Transverse colon (tissue), 4 donors: Measurements from ENCODE around the gene TMEM41A. TPM values are rescaled to one million over a fixed set of nuclear protein-coding genes. Genes with fewer than 3 reads are reported as not detected.

Experiments
- DNase-seq: peaks from one replicate; pipeline ENCODE4 v3.0.0-alpha.2; 2019
- H3K27ac ChIP-seq, 4 donors: fragments of 200-600 bp; sonication (generic); 2 replicates each; pipeline ENCODE4 v1.5.1; 2016 to 2018; ENCODE audit warnings: inconsistent platforms in 4 of 4
- H3K27me3 ChIP-seq: fragments of 200-600 bp; sonication (generic); 2 replicates; pipeline ENCODE4 v1.5.1; 2017; ENCODE audit warnings: inconsistent platforms
- H3K36me3 ChIP-seq, 4 donors: fragments of 200-600 bp; sonication (generic); 2 replicates each; pipeline ENCODE4 v1.5.1; 2017 to 2019; ENCODE audit warnings: inconsistent platforms in 4 of 4
- H3K4me1 ChIP-seq, 4 donors: fragments of 200-600 bp; sonication (generic); 2 replicates each; pipeline ENCODE4 v1.5.1; 2017 to 2020; ENCODE audit warnings: inconsistent platforms in 4 of 4
- H3K4me3 ChIP-seq, 4 donors: fragments of 200-600 bp; sonication (generic); 1 replicate in 1 of 4; 2 replicates in 3 of 4; pipeline versions ENCODE4 v1.5.1 to v1.6.1; 2017 to 2019; ENCODE audit warnings: inconsistent platforms in 4 of 4
- H3K9me3 ChIP-seq, 2 donors: fragments of 200-600 bp; sonication (generic); 2 replicates each; pipeline ENCODE4 v1.5.1; 2017 to 2019; ENCODE audit warnings: inconsistent platforms in 2 of 2
- CTCF ChIP-seq, 5 experiments: fragments of 200-600 bp in 3 of 5; fragments of 450-650 bp in 2 of 5; sonication (generic) in 3 of 5; IDR thresholded peaks; 1 replicate in 2 of 5; 2 replicates in 3 of 5; pipeline ENCODE4 v1.5.1; 2016 to 2017; ENCODE audit warnings: antibody characterized with exemption in 5 of 5, inconsistent platforms in 3 of 5, mild to moderate bottlenecking in 2 of 5, moderate library complexity in 1 of 5
- EP300 ChIP-seq: sonication (generic); formaldehyde crosslinking; IDR thresholded peaks from one replicate; pipeline ENCODE4 v1.6.1; 2017; ENCODE audit warnings: antibody characterized with exemption, low read depth
- POLR2A ChIP-seq: fragments of 450-650 bp; IDR thresholded peaks from one replicate; pipeline ENCODE4 v1.6.1; 2016; ENCODE audit warnings: antibody characterized with exemption, mild to moderate bottlenecking, moderate library complexity
- POLR2AphosphoS5 ChIP-seq, 3 donors: sonication (generic); formaldehyde crosslinking; IDR thresholded peaks; one replicate each; pipeline ENCODE4 v1.6.1; 2016; ENCODE audit warnings: antibody characterized with exemption in 3 of 3
- WGBS, 2 donors: methylation state at CpG; one replicate each; pipeline ENCODE4 v1.1.5; 2018; ENCODE audit warnings: low coverage in 1 of 2; 5-methylcytosine and 5-hydroxymethylcytosine counted together
- in situ Hi-C, 4 donors: fragments of 200-750 bp; cut with MboI; loops; one replicate each; pipeline versions ENCODE4 v1.15.0 to v1.15.1; 2017; ENCODE audit warnings: low sequenced_read_pairs in 3 of 4, low pct_ligation_motif_present in 1 of 4, low pct_unique_long_range_greater_than_20kb in 1 of 4
- intact Hi-C: fragments of 100-400 bp; cut with DNase I; formaldehyde crosslinking; loops from one replicate; pipeline ENCODE4 v1.15.1; 2023; ENCODE audit warnings: low total_unique reads
- total RNA-seq, 4 donors: library from RNA; depleted of rRNA; stranded (reverse); fragments of >200 nt; gene quantifications; one replicate each; pipeline ENCODE4 v1.1.0, GENCODE V29; 2016

Gene TMEM41A
- total RNA-seq, 4 donors from 2014 or later: 13.5 to 20.6 (median 15.5) TPM

GRCh38 chr3:185448107-185448506 lies 50.7 kb downstream of the TMEM41A start:
- H3K36me3 ChIP-seq: peaks cover 0 to 5% (median 0%) of the 10 kb centered on the region in 4 donors
- intact Hi-C loops (no loop called here), in situ Hi-C loops (no loop called here)
- no peak for DNase-seq
- H3K4me1 ChIP-seq: no peaks in the 10 kb centered on the region
- H3K9me3 ChIP-seq: no peaks in the 10 kb centered on the region
- H3K27me3 ChIP-seq: no peaks in the 10 kb centered on the region
- no peak overlapping the region for H3K4me3 ChIP-seq
- H3K27ac ChIP-seq: no peak overlapping the region
- TF ChIP-seq EP300: no peak
- no peak for TF ChIP-seq CTCF (IDR thresholded peaks at IDR 0.05)
- no peak for TF ChIP-seq POLR2AphosphoS5 (IDR thresholded peaks at IDR 0.05)
- no peak for TF ChIP-seq POLR2A

GRCh38 chr3:185444329-185444728 lies 54.5 kb downstream of the TMEM41A start:
- H3K9me3 ChIP-seq: no peaks in the 10 kb centered on the region
- no peak overlapping the region for H3K27ac ChIP-seq
- TF ChIP-seq POLR2A: no peak
- no peak for TF ChIP-seq POLR2AphosphoS5 (IDR thresholded peaks at IDR 0.05)
- no peak for TF ChIP-seq EP300
- TF ChIP-seq CTCF (IDR thresholded peaks at IDR 0.05): no peak
- H3K4me3 ChIP-seq: no peak overlapping the region
- peaks cover 0 to 5% (median 0%) of the 10 kb centered on the region in 4 donors for H3K36me3 ChIP-seq
- H3K27me3 ChIP-seq: no peaks in the 10 kb centered on the region
- WGBS, 2 donors: 90 to 100% methylated on average over 2 of the region's 2 CpGs
- H3K4me1 ChIP-seq: no peaks in the 10 kb centered on the region
- no peak for DNase-seq
- intact Hi-C loops: no loop called here
- in situ Hi-C loops: no loop called here

DNA sequence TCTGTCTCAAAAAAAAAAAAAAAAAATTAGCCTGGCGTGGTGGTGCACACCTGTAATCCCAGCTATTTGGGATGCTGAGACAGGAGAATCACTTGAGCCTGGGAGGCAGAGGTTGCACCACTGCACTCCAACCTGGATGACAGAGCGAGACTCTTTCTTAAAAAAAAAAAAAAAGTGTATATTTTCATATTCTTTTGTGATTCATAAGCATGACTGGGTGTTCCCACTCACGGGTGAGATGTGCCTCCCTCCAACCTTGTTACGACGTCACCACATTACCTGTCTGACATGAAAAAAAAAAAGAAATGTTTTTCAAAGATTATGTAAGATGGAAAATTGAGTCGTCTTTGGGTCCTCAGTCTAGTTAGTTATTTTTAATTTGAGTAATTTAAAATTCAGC lies 56.8 kb downstream of the TMEM41A start:
- intact Hi-C loops (no loop called here), in situ Hi-C loops (no loop called here)
- Histone ChIP-seq H3K36me3 (peaks cover 0 to 5% (median 0%) of the 10 kb centered on the region in 4 donors), H3K27me3 (no peaks in the 10 kb centered on the region), H3K27ac (no peak overlapping the region), H3K4me1 (no peaks in the 10 kb centered on the region), H3K9me3 (no peaks in the 10 kb centered on the region), H3K4me3 (no peak overlapping the region)
- no peak for TF ChIP-seq EP300
- no peak for TF ChIP-seq POLR2AphosphoS5 (IDR thresholded peaks at IDR 0.05)
- TF ChIP-seq CTCF (IDR thresholded peaks at IDR 0.05): no peak
- no peak for TF ChIP-seq POLR2A
- DNase-seq: no peak
- WGBS, 2 donors: 95 to 96% methylated on average over 5 to 6 of the region's 6 CpGs

DNA sequence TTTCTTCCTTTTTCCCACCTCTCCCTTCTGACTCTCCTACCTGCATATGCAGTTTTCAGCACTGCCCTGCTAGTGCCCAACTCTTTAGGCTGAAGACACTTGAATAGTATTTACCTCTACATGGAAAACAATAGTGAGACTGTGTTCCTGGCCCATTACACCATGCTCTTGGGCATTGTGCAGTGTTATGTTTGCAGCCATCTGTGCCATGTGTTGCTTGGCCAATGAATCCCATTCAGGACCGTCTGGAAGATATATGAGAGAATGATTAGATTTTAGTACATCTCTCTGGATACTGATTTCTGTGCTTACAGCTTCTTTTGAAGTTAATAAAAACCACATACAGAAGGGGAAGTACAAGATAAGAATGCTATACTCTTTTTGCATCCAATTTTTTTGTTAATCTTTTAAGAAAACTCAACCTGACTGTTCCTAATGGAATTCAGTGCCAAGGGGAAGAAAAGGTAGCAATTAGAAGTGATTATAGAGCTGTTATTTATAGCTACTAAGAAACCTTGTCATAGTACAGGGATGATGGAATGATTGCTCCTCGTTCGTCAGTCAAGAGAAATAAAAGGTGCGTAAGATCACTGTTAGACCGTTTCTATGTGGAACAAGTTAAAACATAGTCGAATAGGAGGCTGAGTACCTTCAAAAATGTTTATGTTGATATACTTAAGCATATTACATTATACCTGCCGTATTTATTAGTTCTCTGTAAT lies 58.9 kb downstream of the TMEM41A start:
- no peaks in the 10 kb centered on the region for H3K9me3 ChIP-seq
- intact Hi-C loops (no loop called here), in situ Hi-C loops (no loop called here)
- H3K4me1 ChIP-seq: no peaks in the 10 kb centered on the region
- 86 to 88% methylated on average over 7 of the region's 7 CpGs for WGBS, 2 donors
- TF ChIP-seq POLR2A: no peak
- TF ChIP-seq EP300: no peak
- no peak for TF ChIP-seq POLR2AphosphoS5 (IDR thresholded peaks at IDR 0.05)
- TF ChIP-seq CTCF (IDR thresholded peaks at IDR 0.05): no peak
- no peak overlapping the region for H3K27ac ChIP-seq
- H3K27me3 ChIP-seq: no peaks in the 10 kb centered on the region
- DNase-seq: no peak
- peaks cover 0 to 5% (median 0%) of the 10 kb centered on the region in 4 donors for H3K36me3 ChIP-seq
- H3K4me3 ChIP-seq: no peak overlapping the region

Other genes starting within 250 kb of the TMEM41A start
- gene EHHADH, start 245.0 kb downstream of the TMEM41A start, total RNA-seq: 10 to 100 TPM in 3 of 4 donors, 1 to 10 TPM in 1; 6.4 to 39.6 (median 14.3) TPM
- gene MAP3K13, start 135.9 kb downstream of the TMEM41A start, total RNA-seq: 10 to 100 TPM; 17.2 to 42.6 (median 31.9) TPM
- gene LIPH, start 53.6 kb upstream of the TMEM41A start, total RNA-seq: 100 to 1,000 TPM in 1 of 4 donors, 10 to 100 TPM in 3; 31.6 to 115 (median 74.7) TPM
- gene SENP2, start 87.3 kb upstream of the TMEM41A start, total RNA-seq: 10 to 100 TPM in 3 of 4 donors, 1 to 10 TPM in 1; 4.0 to 28.4 (median 18.4) TPM